HepG2 (cell line): Measurements from ENCODE around the gene GEMIN2. TPM values are rescaled to one million over a fixed set of nuclear protein-coding genes. Genes with fewer than 3 reads are reported as not detected.

ENCODE experiments used
- CAMTA2 ChIP-seq: sonication (generic); formaldehyde crosslinking; IDR thresholded peaks from 2 replicates; pipeline ENCODE4 v1.4.0; 2020; ENCODE audit warnings: mild to moderate bottlenecking, missing genetic modification reagents, borderline replicate concordance
- CHD2 ChIP-seq: IDR thresholded peaks from 2 replicates; pipeline ENCODE4 v1.6.1; 2011; ENCODE audit warnings: low read depth, low read length, improper control_type of control experiment
- HNRNPUL1 ChIP-seq: fragments of 200-400 bp; formaldehyde crosslinking; IDR thresholded peaks from 2 replicates; pipeline ENCODE4 v1.6.1; 2017; ENCODE audit warnings: low read depth, mild to moderate bottlenecking, low read length, moderate library complexity
- NFYB ChIP-seq: sonication (generic); formaldehyde crosslinking; IDR thresholded peaks from 2 replicates; pipeline ENCODE4 v1.4.0; 2020; ENCODE audit warnings: missing genetic modification reagents
- RFXANK ChIP-seq: IDR thresholded peaks from 2 replicates; pipeline ENCODE4 v1.6.1; 2016
- RNF2 ChIP-seq: fragments of 450-650 bp; conservative IDR thresholded peaks from 2 replicates; pipeline ENCODE4 v1.6.1; 2016; ENCODE audit warnings: low read depth
- RNF219 ChIP-seq: sonication (generic); formaldehyde crosslinking; IDR thresholded peaks from 2 replicates; pipeline ENCODE4 v1.5.0; 2020; ENCODE audit warnings: mild to moderate bottlenecking, missing genetic modification reagents
- SP2 ChIP-seq: sonication (generic); formaldehyde crosslinking; IDR thresholded peaks from 2 replicates; pipeline ENCODE4 v1.5.1; 2020; ENCODE audit warnings: mild to moderate bottlenecking, missing genetic modification reagents
- SRSF9 ChIP-seq: fragments of 200-400 bp; formaldehyde crosslinking; IDR thresholded peaks from 2 replicates; pipeline ENCODE4 v1.6.1; 2018; ENCODE audit warnings: borderline replicate concordance, mild to moderate bottlenecking, low read depth, low read length; ENCODE audit not compliant: insufficient read depth, poor library complexity, severe bottlenecking
- THAP9 ChIP-seq: sonication (generic); formaldehyde crosslinking; IDR thresholded peaks from 2 replicates; pipeline ENCODE4; 2020; ENCODE audit warnings: missing genetic modification reagents, mild to moderate bottlenecking, borderline replicate concordance
- TMF1 ChIP-seq: sonication (generic); formaldehyde crosslinking; IDR thresholded peaks from 2 replicates; pipeline ENCODE4 v1.8.1; 2022; ENCODE audit warnings: low read depth, missing genetic modification reagents
- ZBTB2 ChIP-seq: sonication (generic); formaldehyde crosslinking; IDR thresholded peaks from 2 replicates; pipeline ENCODE4 v1.8.0; 2022; ENCODE audit warnings: low read depth, missing genetic modification reagents
- ZFP36 ChIP-seq: fragments of 150-350 bp; IDR thresholded peaks from 2 replicates; pipeline ENCODE4 v1.6.1; 2018; ENCODE audit warnings: borderline replicate concordance, low read length, low read depth; ENCODE audit not compliant: partially characterized antibody
- ZNF335 ChIP-seq: sonication (generic); formaldehyde crosslinking; IDR thresholded peaks from 2 replicates; pipeline ENCODE4 v1.4.0; 2020; ENCODE audit warnings: missing genetic modification reagents
- ZNF670 ChIP-seq: sonication (generic); formaldehyde crosslinking; IDR thresholded peaks from 2 replicates; pipeline ENCODE4 v1.8.0; 2022; ENCODE audit warnings: mild to moderate bottlenecking, missing genetic modification reagents, borderline replicate concordance
- ZNF772 ChIP-seq: sonication (generic); formaldehyde crosslinking; IDR thresholded peaks from 2 replicates; pipeline ENCODE4 v1.5.0; 2020; ENCODE audit warnings: mild to moderate bottlenecking, missing genetic modification reagents
- polyA plus RNA-seq, 8 experiments: library from polyadenylated mRNA; depleted of rRNA in 3 of 8; stranded (reverse) in 7 of 8; unstranded in 1 of 8; fragments of >200 nt; fragmentation: Illumina TruSeq in 4 of 8; extraction: Trizol in 4 of 8; gene quantifications; 2 replicates each; pipeline versions ENCODE4 v1.2.1 to v1.2.3, GENCODE V29; 2011 to 2016; ENCODE audit warnings: low read depth in 4 of 8, missing spikeins in 1 of 8, mixed read lengths in 1 of 8; ENCODE audit not compliant: insufficient read depth in 1 of 8
- total RNA-seq, 5 experiments: library from RNA; depleted of rRNA; stranded (reverse); fragments of >200 nt; fragmentation: Illumina TruSeq; extraction: Trizol; gene quantifications; 2 replicates each; pipeline ENCODE4 v1.2.3, GENCODE V29; 2016; ENCODE audit warnings: low read depth in 1 of 5
- TF ChIP-seq, protein P1 (sequence below): sonication (generic); formaldehyde crosslinking; IDR thresholded peaks from 2 replicates; pipeline ENCODE4 v1.4.0; 2020; ENCODE audit warnings: missing genetic modification reagents

Gene GEMIN2
- total and polyA plus RNA-seq, 2 of the 13 experiments (the other 11 are each of a cell fraction or from before 2014, with no cell fraction given) = 54.8 to 110 TPM

- TF ChIP-seq, protein P1, sequence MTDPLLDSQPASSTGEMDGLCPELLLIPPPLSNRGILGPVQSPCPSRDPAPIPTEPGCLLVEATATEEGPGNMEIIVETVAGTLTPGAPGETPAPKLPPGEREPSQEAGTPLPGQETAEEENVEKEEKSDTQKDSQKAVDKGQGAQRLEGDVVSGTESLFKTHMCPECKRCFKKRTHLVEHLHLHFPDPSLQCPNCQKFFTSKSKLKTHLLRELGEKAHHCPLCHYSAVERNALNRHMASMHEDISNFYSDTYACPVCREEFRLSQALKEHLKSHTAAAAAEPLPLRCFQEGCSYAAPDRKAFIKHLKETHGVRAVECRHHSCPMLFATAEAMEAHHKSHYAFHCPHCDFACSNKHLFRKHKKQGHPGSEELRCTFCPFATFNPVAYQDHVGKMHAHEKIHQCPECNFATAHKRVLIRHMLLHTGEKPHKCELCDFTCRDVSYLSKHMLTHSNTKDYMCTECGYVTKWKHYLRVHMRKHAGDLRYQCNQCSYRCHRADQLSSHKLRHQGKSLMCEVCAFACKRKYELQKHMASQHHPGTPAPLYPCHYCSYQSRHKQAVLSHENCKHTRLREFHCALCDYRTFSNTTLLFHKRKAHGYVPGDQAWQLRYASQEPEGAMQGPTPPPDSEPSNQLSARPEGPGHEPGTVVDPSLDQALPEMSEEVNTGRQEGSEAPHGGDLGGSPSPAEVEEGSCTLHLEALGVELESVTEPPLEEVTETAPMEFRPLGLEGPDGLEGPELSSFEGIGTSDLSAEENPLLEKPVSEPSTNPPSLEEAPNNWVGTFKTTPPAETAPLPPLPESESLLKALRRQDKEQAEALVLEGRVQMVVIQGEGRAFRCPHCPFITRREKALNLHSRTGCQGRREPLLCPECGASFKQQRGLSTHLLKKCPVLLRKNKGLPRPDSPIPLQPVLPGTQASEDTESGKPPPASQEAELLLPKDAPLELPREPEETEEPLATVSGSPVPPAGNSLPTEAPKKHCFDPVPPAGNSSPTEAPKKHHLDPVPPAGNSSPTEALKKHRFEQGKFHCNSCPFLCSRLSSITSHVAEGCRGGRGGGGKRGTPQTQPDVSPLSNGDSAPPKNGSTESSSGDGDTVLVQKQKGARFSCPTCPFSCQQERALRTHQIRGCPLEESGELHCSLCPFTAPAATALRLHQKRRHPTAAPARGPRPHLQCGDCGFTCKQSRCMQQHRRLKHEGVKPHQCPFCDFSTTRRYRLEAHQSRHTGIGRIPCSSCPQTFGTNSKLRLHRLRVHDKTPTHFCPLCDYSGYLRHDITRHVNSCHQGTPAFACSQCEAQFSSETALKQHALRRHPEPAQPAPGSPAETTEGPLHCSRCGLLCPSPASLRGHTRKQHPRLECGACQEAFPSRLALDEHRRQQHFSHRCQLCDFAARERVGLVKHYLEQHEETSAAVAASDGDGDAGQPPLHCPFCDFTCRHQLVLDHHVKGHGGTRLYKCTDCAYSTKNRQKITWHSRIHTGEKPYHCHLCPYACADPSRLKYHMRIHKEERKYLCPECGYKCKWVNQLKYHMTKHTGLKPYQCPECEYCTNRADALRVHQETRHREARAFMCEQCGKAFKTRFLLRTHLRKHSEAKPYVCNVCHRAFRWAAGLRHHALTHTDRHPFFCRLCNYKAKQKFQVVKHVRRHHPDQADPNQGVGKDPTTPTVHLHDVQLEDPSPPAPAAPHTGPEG (CRISPR knock-in tag) = no peak
- TF ChIP-seq SRSF9 (no peak), ZFP36 (no peak), TMF1 (CRISPR knock-in tag) (no peak), ZNF670 (CRISPR knock-in tag) (no peak), SP2 (no peak), CAMTA2 (CRISPR knock-in tag) (no peak), RFXANK (no peak), NFYB (CRISPR knock-in tag) (no peak), ZNF335 (no peak), HNRNPUL1 (no peak; the same call in 1 of the 2 replicates), RNF2 (no peak), ZBTB2 (no peak), ZNF772 (CRISPR knock-in tag) (no peak), RNF219 (CRISPR knock-in tag) (0 out of 2 replicates have a peak, but pooled peaks have one; percentile 88), THAP9 (CRISPR knock-in tag) (no peak), CHD2 (no peak; the same call in 1 of the 2 replicates)
Observed at GRCh38 chr14:39102265-39102968, 11.7 kb upstream of the GEMIN2 start (continued).
